Hypothalamus (tissue), 51 donors: ENCODE data around the gene DCDC2B.

Source experiments
- DNase-seq, 51 donors: peaks; one replicate each; lab custom pipeline; 2025; lab: John Stamatoyannopoulos, UW

Gene DCDC2B

GRCh38 chr1:32195972-32196823 lies 12.7 kb upstream of the DCDC2B start:
- no peak for DNase-seq

GRCh38 chr1:32197074-32197473 lies 11.8 kb upstream of the DCDC2B start:
- no peak for DNase-seq

DNA sequence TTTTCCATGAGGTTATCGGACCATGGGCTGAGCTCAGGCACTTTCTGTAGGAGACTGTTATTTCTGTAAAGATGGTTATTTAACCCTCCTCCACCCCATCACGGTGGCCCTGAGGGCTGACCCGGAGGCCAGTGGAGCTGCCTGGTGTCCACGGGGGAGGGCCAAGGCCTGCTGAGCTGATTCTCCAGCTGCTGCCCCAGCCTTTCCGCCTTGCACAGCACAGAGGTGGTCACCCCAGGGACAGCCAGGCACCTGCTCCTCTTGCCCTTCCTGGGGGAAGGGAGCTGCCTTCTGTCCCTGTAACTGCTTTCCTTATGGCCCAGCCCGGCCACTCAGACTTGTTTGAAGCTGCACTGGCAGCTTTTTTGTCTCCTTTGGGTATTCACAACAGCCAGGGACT lies 11.1 kb upstream of the DCDC2B start:
- no peak for DNase-seq

GRCh38 chr1:32198237-32199042 lies 10.4 kb upstream of the DCDC2B start:
- no peak for DNase-seq

DNA sequence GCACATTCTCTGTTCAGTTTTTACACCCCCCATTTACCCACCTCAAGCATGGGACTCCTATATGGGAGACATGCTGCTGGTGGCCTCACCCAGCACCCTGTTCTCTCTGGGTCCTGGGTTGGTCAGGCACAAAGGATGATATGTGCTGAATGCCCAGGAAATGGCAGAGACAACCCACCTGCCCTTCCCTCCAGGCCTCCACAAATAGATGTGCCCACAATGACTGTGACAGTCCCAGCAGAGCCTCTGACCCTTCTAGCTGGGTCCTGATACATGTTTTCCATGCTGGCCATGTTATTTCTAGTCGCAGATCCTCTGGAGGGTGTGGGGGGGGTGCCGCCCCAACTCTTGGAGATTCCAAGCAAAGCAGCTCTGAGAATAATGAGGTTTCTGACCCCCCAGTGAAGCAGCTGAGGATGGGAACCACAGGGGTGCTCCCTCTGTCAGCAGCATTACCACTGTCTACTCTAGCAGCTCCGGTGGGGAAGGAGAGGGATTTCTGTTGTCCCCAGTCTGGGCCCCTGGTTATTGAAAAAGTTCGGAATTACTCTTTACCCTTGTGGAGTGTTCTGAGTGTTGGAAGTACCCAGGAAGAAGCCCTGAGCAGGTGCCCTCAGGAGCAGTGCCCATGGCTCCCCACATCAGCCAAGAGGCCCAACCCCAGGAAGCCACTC lies 9.7 kb upstream of the DCDC2B start:
- DNase-seq = no peak

DNA sequence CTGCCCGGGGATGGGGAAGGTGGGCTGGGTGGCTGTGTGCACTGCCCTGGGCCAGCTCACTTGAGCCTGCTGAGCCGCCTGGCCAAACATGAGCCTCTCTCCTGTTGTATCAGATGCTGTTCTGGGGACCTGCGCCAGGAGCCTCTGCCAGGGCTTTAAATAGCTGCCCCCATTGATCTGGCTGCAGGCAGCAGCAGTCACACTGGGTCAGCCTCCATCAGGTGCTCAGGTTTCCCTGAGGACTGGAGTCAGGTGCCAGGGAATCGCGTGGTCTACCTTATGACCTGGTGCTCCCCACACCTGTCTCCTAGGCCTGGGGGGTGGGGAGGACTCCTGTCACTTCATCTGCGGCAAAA lies 9.2 kb upstream of the DCDC2B start:
- peak in 29 of 51 donors; percentile 3 to 61 (median 30) for DNase-seq

DNA sequence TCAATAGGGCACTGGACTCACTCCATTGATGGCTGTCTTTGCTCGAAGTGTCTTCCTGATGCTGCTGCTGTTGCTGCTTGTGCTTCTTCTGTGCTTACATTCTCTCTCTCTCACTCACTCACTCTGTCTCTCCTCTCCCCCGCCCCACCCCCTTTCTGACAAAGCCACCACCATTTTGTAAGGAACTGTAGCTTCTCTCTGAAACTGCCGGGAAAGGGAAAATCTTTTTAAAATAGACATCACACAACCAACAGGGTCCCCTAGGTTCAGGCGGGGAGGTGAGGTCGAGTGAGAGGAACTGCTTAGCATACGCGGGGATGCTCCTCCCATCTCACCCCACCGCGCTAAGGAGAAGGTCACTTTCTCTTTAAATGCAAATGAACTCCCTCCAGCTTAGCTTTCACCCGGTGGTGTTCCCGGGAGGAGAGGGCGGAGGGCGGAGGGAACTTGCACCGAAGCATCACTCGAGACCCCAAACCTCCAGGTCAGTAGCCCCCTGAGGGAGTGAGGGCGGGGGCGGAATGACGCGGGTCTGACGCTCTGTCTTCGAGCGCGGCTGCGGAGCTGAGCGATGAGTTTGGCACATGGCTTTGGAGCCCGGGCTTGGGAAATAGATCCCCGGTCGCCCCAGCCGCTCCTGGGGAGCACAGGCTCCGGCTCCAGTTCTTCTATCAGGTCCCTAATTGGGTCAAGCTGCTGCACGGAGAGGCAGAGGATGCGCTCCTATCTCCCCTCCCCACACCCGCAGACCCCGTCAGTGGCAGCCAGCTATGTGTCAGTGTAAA lies 8.5 kb upstream of the DCDC2B start, which contains the start of gene CCDC28B:
Gene CCDC28B (plus strand): TSS at position 370 of the 785 bp plus-strand sequence. CDS start 1,341 bp downstream, outside the sequence.
- peak in 46 of 51 donors; percentile 22 to 83 (median 48) for DNase-seq

DNA sequence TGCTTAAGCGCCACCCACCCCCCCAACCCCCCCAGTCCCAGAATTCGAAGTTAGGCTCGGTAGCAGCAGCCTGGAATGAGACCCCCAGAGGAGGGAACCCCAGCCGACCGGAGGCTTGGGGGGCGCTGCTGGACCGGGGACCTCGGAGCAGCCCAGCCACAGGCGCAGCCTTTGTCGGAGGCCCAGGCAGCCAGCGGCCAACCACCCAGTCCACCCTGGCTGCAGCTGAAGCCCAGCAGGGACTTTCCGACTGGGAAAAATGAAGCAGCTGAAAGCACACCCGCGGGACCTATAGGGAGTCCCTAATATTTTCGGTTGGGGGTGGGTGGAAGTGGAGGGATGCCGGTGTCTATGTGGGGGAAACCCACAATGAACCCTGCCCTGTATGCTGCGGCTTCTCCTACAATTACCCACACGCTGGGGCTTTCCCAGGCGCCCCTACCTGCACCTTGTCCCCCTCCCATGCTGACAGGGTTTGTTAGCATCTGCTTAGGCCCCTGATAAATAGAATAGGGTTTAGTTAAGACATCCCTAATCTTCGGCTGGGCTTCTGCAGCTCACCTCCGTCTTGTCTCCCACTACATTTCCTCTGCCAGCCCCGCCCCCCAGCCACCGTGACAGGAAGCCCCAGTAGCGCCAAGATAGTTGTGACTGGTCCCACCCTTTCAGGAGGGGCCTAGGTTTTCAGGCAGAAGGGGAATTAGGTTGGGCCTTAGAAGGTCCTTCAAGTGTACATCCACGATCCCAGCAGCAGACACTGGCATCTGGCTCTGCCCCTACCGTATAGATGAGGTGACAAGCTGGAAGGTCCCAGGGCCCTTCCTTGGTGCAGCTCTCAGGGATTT lies 7.7 kb upstream of the DCDC2B start:
- DNase-seq = peak in 40 of 51 donors; percentile 12 to 74 (median 46)

GRCh38 chr1:32204943-32205361 lies 3.9 kb upstream of the DCDC2B start:
- DNase-seq = peak in 2 of 51 donors; percentile 44 to 45

- peak in 50 of 51 donors; percentile 18 to 92 (median 76) for DNase-seq
These were observed 3.2 kb upstream of the DCDC2B start, which contains the start of gene IQCC for GRCh38 chr1:32205401-32206370. Gene IQCC, plus strand, starts transcription at chr1:32205671. Its CDS starts 11 bp downstream, at chr1:32205682.

DNA sequence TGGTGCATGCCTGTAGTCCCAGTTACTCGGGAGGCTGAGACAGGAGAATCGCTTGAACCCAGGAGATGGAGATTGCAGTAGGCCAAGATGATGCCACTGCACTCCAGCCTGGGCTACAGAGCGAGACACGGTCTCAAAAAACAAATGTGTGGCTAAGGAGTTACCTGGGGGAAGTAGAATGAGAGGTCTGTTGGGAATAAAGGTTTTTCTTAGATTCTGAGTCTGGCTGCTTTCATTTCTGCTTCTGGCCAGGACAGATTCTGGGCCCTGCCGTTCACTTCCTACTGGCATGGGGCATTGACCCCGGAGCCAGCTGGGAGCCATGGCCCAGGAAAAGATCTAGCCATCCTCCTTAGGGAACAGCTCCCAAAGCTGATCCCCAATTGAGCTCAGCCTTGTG lies 420 bp upstream of the DCDC2B start:
- DNase-seq = no peak

DNA sequence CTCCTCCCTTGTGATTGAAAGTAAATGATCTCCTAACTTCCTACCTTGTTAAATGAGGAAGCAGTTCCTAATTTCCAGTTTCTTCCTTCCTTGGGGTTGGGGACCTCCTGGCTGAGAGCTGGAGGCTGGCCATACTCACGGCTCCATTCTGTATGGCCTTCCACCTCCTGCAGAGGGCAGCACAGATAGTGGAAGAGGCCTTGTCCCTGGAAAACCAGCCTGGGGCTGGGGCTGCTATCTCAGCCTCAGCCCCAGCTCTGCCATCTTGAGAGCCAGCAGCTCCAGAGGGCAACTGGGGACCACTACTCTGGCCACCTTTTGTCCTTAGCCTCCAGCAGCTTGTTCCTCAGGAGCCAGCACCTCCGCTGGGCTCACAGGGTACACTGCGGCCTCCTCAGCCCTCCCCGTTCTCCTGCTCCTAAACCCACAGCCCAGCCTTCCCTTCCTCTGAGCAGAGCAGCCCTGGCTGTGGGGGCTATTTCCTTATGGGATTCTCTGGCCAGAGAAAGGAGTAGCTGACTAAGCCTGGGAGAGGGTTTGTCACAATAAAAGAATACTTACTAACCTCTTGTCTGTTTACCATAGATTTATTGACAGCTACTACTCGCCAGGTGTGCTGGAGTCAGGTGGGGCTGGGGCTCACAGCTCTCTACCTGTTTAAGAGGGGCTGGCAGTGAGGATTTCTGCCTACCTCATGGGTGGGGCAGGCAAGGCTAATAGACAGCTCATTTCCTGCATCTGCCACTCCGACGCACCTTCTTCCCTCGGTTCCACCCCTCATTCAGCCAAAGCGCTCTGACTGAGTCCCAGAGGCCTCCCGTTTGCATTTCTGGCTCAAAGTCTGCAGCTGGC lies 7.0 kb downstream of the DCDC2B start:
- DNase-seq = peak in 32 of 51 donors; percentile 1 to 62 (median 30)

- DNase-seq = no peak
These were observed 7.7 kb downstream of the DCDC2B start for GRCh38 chr1:32216566-32216965.

- DNase-seq = no peak
These were observed 10.1 kb downstream of the DCDC2B start for GRCh38 chr1:32219022-32219421.

DNA sequence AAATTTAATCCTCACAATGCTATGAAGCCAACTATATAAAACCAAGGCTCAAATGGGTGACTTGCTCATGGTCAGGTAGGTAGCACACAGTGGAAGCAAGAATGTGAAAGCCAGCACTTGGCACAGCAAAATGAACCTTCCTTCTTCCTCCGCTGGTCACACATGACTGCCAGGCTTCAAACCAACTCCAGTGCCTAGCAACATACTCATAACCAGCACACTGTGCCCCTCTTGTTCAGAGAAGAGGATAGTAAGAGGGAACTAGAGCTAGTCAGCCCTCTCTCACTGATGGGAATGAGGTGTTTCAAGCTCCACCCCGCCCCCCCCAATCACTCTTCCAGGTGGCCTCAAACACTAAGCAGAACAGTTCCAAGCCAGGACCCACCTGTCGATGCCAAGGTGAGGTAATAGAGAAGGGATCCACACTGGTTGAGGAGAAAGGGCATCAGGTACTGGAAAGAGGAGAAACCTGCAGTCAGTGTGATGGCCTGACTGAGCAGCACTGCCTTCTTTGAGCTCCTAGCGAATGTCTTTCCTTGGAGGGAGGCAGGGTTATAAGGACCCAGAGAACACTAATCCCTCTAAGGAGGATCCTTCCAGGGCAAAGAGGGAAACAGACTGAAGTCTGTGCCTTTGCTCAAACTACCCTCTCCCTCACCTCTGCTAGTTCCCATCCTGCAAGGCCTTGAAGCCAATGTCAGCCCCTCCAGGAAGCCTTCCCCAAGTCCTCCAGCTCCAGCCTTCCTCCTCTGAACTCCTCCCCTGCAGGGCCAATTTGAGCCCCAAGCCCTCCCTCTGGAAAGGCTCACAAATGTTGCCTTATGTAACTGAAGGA lies 12.1 kb downstream of the DCDC2B start:
- DNase-seq = no peak

DNA sequence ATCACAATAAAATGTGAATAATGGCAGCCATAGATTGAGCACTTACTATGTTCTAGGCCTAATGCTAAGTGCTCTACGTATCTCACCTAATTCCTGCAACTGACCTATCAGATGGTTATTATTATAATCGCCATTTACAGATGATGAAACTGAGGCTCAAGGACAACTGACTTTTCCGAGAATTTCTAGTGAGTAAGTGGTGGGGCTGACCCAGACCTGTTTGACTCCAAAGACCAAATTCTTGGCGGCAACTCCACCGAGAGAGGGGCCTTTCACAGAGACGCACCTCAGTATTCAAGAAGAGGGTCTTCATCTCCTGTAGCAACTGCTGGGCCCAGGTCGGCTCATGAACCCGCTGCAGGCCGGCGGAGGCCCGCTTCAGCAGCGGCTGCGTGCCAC lies 12.7 kb downstream of the DCDC2B start:
- peak in 1 of 51 donors; percentile 39 for DNase-seq
